Activated CD4-positive, alpha-beta T cell treated with anti-CD3 and anti-CD28 coated beads for 4 hours (primary cell): Measurements from ENCODE around the gene DNAH17.

Experiments used
- DNase-seq, 2 donors: peaks; one replicate each; pipeline ENCODE4 v3.0.0-alpha.2; 2020

The DNAH17 gene

DNA sequence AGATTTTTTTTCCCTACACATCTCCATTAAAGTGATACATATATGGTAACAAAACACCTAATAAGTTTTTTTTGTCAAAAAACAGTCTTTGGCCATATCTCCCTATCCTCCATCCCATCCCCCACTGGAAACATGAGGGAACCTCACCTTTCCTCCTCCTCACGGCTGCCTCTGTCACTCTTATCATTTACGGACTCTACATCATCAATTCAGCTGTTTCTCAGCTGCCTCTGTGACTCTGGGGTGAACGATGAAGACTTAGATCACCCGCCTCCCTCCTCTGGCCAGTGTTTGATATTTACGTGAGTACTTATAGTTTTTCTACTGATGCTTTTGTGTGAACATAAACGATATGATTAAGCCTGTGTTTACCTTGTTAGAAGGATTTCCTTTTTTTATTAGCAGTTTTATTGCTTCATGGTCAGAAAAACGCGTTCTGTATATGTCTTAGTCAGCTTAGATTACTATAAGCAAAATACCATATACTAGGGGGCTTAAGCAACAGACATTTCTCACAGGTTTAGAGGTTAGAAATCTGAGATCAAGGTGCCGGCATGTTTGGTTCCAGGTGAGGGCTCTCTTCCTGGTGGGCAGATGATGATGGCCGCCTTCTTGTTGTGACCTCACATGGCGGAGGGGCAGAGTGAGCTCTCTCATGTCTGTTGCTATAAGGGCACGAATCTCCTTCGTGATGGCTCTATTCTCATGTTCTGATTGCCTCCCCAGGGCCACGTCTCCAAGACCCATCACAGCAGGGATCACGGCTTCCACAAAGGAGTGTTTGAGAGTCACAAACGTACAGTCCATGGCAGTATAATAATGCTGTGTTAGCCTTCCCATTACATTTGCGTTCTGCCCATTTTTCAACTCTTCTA is 32.1 kb downstream of the DNAH17 start:
- DNase-seq: no peak

DNA sequence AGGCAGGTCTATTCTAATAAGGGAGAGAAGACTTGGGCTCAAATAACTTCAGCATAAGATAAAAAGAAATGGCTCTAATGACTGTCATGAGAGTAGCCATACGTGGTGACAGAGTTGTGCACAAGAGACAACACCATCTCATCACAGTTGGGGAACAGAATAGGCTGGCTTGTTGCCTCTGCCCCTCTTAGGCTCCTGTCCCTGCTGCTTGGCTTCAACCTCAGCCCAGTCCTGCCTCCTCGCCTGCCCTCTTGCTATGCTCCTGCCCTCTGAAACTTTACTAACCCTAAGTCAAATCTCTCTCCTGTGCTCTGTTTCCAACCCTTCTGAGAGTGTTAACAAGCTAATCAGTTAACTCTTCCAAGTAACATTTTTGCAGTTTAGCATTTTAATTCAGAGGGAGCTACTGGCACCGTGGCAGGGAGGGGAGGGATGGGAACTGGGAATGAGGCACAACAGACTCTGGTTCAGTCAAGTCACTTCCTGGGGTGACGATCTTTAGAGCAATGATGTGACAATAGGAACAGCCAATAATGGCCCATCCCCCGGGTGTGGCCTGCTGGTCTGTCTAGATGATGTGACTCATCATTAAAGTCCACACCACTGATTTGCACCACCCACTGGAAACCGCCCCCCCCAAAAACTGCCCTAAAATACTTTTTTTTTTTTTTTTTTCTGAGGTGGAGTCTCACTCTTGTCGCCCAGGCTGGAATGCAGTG is 35.5 kb downstream of the DNAH17 start:
- no peak for DNase-seq

DNA sequence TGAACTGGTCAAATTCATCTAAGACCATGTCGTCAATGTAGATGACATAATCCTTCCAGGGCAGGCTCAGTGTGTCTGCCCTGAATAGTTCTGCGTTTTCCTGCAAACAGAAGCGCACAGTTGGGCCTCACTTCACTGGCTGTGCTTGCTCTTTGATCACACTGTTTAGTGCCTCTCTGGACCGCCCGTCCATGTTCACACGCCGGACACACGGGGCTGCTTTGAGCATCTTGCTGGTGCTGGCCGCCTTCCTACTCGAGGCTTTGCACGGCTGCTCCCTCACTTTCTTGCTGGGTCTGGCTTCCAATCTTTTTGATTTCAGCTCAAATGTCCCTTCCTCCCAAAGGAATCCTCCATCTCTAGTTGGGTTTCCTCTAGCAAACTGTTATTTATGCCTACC is 37.4 kb downstream of the DNAH17 start:
- DNase-seq: no peak

DNA sequence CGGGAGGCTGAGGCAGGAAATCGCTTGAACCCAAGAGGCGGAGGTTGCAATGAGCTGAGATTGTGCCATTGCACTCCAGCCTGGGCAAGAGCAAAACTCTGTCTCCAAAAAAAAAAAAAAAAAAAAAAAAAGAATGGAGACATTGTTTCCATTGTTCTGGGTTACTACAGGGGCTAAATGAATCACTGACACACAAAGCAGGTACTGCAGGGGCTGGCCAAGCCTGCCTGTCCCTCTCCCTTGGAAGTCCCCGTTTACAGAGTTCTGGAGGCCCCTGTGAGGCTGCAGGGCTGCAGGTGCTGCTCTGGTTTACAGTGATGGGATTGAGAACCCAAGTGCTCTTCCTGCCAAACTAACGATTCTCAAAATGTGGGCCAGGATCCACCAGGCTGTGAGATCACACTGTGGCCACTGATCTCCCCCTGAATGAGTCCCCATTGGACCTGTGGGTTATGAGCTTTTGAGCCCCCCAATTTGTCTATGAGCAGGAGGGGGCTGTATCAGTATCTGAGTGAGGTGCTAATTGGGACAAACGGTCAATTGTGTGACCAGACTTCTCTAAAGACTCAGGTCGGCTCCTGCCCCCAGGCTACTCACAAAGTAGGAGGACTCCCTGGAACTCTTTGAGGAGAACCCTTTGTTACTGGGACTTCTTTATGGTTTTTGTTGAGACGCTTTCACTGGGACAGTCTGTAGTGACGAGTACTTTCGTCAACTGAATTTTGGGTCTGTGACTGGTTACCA is 39.0 kb downstream of the DNAH17 start:
- DNase-seq: no peak

DNA sequence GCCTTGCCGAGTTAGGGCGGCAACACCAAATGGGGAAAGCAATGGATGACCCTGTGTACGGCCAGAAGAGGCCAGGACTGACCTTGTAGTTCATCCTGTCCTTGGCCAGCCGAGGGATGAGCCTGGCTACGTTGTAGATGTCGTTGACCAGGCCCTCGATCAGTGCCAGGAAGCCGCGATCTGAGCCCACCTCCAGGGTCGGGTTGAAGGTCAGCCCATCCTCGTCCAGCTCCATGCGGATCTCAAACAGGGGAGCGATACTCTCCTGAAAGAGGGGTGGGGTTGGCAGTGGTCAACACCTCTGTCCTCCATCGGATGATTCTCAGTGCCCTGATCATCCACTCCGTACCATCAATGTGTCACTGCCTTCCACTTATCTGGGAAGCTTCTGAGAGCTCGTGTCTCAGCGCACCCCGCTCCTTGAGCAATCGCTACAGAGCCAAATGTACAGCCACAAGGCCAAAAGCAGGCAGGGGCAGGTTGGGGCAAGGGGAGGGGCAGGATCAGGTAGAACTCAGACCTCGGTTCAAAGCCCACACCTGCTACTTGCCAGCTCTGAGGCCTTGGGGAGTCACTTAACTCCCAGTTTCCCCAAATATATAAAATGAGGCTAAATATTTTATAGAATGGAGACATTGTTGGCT is 39.9 kb downstream of the DNAH17 start:
- no peak for DNase-seq

DNA sequence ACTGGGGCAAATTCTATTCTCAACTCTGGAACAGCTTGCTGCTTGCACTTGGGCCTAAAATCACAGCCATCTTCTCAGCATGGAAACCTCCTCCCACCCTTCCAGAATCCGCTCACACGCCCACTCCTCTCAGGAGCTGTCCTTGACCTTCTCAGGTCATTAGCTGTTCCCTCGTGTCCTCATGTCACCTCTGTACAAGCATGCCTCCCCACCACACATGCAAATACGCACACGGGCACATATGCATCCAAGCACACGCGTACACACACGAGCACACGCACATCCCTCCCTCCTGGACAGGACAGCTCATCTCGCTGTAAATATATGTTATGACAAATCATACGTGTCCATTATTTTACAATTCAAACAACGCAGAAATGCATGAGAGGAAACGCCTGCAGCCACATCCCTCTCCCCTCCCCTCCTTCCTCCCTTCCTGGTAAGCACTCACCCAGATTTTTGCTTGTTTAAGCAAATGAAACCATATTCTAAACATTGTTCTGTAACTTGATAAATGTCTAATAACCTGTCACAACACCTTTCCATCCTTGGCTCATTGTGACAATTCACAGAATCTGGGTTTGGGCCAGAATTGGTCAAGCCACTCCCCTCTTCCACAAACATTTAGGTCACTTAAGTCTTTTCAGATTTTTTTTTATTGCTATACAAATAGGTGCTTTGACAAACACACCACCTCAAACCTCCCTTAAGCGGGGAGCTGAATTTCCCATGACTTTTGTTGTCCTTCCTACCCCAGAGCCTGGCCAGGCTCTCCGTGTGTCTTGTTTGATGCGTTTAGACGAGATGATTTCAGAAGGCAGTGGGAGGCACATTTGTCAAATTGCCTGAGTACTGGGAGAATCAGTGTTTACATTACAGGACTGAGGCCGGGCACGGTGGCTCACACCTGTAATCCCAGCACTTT is 41.7 kb downstream of the DNAH17 start:
- no peak for DNase-seq

DNA sequence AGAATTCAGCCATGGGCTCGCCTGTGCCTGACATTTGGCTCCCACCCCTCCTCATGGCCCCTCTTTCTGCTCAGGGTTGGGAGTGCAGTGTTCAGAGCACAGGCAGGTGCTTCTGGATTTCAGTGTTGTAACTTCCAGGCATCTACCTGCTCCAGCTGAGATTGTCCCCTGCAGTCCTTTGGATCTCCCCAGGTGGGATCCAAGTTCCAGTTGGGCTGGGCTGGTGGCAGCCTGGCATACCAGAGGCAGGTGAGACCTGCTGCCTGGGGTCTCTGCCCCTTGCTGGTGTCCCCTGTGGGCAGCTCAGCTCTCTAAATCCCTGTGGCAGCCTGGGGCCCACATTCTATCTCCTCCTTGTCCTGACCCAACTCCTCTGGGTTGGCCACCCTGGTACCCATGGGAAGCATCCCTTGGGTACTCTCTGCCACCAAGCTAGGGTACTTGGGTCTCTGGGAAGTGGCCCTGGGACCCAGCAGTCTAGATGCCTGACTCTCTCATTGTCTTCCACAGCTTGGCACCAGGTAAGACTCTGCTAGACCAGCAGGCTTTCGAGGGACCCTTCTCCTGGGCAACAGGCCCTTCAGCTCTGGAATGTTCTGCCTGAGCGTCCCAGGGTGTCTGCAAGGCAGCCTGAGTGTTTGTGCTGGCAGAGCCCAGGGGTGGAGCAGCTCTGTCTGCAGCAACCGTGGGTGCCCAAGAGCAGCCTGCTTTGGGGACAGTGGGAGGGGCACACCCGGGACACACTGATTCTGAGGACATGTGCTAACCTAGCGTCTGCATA is 42.5 kb downstream of the DNAH17 start:
- no peak for DNase-seq

DNA sequence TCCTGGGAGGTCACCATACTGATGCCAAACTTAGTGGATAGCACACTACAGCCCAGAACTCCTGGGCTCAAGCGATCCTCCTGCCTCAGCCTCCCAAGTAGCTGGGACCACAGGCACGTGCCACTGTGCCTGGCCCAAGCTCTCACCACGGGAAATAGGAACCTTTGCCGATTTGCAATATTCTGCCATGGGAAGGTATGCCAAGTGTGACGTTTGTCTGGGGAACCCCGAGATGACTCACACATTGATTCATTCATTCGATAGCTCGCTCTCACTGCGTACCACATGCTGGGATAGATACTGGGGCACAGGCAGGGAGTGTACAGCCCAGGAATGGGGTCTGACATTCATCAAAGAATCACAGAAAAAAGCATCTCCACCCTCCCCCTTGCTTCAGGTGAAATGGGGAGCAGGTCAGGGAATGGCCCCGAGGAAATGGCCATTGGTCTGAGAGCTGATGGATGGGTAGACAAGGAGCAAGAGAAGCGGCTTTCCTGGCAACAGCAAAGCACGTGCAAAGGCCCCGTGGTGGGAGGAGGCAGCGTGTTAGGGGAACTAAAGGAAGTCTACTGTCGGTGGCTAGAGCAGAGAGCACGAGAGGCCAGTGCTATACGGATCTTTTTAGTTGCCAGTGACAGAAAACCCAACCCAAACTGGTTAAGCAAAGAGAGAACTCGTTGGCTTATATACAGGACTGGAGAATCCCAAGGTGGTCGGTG is 44.1 kb downstream of the DNAH17 start:
- peak in 1 of 2 donors; percentile 12 for DNase-seq

DNA sequence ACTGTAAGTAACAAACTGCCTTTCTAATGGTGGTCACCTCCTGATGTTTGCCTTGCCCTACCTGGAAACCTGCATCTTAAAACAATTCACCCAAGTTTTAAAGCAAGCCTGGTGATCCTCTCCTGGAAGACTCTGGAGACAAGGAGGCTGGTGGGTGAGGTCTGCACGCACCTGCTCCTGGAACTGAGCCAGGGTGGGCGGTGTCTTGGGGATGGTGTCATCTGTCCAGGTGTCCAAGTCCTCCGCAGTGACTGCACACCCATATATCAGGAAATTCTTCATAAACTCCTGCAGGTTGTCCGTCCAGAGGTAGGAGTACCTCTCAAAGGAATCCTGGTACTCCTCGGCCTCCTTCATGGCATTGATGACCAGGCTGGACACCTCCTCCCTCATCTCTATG is 44.9 kb downstream of the DNAH17 start:
- no peak for DNase-seq

DNA sequence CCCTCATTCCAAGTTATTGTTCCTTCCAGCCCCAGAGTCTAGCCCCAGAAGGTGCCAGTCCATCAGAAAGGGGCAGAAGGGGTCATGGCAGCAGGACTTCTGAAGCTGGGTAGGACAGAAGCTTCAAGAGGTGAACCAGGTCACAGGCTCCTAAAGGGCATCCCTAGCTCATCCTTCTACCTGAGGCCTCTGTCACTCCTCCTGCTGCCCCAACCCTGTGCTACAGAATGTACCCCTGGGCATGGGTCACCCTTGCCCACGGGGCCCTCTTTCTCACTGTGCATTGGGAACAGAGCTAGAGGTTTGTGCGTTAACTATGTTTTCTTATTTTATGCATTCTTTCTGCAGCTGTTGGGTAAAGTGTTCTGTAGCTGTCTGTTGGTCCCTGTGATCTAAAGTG is 46.5 kb downstream of the DNAH17 start:
- no peak for DNase-seq

DNA sequence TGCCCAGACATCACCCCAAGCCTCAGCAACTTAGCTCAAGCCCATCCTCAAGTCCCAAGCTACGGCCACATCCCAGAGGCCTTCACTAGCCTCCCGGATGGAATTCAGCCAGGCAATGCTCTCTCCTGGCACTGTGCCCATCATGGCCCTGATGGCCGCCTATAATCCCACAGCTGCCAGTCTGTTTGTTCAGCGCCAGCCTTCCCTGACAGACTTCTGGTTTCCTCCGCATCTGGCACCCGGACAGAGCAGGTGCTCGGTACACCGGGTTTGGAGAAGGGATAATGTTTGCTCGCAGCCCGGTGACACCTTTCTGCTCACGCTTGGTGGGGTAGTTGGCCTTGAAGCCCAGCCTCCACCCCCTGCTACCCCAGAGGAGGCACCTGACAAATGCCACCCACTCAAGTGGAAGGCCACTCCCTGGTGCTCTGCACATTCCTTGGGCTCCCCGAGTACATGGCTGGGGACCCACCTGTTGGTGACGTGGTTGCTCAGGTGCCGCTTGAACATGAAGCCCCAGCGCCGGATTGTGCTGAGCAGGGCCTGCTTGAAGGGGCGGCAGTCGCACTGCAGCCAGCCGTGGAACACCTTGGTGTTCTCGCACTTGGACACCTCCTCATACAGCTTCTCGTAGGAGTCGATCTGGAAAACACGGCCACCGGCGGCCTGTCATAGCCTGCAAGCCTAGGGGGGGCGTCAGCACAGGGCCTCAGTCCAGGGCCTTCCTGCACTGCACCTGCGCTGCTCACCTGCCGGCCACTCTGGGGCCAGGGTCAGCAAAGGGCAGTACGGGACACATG is 47.1 kb downstream of the DNAH17 start:
- DNase-seq: no peak

DNA sequence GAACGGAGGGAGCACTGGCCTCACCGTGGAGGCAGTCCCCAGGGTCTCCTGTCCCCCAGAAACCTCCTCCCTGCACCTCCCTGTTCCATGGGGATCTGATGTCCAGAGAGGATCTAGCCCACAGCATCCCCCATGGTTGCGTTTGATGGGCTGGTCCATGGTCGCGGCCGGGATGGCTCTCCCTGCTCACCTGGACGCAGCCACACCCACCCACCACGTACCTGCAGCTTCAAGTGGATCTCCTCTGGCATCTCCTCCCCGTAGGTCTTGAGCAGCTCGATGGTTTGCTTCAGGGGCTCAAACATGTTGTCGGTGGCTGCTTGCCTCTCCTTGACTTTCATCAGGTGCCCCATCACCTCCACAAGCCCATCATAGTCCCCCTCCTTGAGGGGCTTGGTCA is 47.9 kb downstream of the DNAH17 start:
- no peak for DNase-seq

DNA sequence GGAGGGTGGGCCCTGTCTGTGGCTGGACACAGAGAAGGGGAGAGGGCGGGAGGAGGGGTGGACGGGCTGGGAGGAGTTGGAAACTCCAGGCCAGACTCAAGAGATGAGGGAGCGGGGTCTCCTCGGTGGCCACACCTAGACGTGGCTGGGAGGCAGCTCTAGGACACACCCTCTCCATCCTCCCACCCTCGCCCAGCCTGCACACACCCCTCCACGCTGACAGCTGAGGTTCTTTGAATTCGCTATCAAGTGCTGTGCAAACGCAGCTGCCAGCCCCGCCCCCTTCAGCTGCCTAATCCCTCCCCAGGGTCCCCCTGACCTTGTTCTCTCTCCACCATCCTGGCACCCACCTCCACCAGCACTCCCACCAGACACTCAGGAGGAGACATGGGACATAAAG is 48.7 kb downstream of the DNAH17 start:
- DNase-seq: no peak

DNA sequence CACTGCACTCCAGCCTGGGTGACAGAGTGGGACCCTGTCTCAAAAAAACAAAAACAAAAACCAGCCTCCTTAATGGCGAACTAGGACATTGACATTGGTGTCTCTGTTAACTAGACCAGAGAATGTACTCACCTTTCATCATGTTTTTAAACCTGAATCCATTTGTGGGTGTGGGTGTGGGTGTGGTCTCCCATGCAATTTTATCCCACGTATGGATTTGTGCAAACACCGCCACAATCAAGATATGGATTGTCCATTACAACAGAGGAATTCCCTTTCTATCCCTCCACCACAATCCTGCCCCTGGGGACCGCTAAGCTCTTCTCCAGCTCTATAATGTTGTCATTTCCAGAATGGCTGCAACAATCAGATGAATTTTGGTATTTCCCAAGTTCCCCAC is 49.9 kb downstream of the DNAH17 start:
- no peak for DNase-seq

DNA sequence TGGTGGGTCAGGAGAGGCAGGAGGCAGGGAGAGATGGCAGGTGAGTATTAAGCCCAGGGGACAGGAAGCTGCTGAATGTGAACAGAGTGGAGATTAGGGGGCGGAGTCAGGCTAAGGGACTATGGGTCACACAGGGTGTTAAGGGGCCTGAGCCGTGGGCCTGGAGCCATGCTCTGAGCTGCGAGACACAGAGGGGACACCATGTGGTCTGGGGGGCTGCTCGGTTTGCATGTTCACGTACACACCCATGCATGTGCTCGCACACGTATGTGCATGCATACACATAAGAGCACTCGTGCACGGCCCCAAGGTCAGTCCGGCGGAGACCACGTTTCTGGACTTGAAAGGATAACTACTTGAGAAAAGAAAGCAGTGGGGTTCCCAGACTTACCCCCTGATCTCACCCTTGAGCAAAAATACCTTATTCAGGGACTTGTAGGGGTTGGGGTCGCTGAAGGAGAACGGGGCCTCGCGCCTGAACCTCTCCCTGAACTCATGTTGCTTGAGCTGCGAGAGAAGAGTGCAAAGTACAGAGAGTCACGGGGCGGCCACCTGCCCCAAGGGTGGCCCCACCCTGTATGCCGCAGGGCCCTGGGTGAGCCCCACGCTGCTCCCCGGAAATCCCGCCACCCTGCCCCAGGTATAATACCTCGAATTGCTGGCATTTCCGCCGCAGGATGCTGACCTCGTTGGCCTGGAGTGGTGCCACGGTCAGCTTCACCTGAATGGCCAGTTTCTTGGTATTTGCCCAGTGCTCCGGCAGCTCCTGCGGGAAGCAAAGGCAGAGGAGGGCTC is 50.8 kb downstream of the DNAH17 start:
- no peak for DNase-seq

DNA sequence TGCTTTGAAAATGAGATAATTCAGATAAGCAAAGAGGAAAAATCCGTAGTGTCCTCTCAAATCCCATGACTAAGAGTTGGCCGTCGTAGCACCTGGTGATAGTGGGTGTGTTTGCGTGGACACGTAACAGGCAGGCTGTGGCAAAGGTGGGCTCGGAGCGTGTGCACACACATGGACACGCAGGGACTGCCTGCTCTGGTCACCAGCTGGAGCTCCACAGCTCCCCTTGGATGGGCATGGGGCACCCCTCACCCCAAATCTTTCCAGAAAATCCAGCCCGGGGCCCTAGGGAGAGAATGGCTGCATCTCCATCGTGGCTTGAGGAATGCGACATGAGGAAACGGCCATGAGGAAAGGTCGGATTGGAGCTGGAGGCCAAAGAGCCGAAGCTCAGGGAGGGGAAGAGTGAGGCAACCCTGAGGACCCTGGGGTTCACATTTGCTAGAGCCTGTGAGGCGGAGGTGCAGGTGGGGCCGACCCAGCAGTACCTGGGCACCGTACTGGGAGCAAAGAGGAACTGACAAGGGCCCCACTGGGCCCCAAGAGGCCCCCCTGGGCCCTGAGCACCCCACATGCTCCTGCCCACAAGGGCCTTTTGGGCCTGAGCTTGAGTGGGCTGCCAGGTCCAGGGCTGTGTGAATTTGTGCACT is 51.6 kb downstream of the DNAH17 start:
- DNase-seq: no peak

DNA sequence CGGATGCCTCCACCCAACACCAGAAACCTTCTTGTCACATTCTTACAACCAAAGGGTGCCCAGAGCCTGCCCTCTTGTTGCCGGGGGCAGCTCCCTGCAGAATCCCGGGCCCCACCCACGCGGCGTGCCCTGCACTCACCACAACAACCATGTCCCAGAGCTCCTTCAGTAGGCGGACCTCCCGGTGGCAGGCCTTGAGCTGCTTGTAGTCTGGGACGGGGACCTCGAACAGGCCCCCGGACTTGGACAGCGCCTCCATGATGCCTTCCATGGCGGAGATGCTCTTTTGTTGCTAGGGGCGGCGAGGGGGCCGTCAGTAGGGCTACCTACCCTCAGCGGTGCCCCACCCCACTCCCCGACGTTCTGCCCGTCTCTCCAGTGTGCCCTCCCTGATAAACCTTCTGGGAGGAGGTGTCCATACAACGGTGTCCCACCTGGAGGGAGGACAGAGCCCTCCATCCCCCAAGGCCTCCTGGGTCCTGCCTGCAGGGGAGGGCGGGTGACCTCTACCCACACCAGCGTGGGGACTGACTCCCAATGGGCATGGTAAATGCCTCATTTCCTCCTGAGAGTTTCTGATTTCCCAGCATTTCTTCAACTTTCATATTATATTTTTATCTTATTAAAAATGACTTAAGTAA is 52.2 kb downstream of the DNAH17 start:
- DNase-seq: no peak
